GM18873 (cell line): ENCODE results near the gene SPATC1L.
"Not testable (repeated sequence)": the region's sequence is repeated elsewhere in the genome, so short reads cannot be mapped to it uniquely, and the experiment has no call there.

Experiments
- ATAC-seq: cut with Tn5 transposase; IDR thresholded peaks from one replicate; pipeline ENCODE4 v1.9.1; 2021; ENCODE audit warnings: mild to moderate bottlenecking, moderate library complexity, moderate number of reproducible peaks; ENCODE audit not compliant: unreplicated experiment, low FRiP score

SPATC1L gene

DNA sequence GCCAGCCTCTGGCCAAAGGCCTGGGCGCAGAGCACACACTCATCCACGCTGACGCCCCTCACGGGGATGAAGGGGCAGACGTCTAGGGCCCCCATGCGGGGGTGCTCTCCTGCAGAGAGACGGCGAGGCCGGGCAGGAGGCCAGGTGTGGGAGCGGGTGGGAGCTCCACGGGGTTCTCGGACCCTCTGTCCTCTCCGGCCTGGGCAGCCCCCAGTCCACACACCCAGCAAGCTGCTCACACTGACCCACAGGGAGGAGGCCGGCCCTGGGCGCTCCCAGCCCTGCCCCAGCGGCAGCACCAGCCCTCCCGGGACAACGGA lies 31.4 kb downstream of the SPATC1L start:
- no peak for ATAC-seq

DNA sequence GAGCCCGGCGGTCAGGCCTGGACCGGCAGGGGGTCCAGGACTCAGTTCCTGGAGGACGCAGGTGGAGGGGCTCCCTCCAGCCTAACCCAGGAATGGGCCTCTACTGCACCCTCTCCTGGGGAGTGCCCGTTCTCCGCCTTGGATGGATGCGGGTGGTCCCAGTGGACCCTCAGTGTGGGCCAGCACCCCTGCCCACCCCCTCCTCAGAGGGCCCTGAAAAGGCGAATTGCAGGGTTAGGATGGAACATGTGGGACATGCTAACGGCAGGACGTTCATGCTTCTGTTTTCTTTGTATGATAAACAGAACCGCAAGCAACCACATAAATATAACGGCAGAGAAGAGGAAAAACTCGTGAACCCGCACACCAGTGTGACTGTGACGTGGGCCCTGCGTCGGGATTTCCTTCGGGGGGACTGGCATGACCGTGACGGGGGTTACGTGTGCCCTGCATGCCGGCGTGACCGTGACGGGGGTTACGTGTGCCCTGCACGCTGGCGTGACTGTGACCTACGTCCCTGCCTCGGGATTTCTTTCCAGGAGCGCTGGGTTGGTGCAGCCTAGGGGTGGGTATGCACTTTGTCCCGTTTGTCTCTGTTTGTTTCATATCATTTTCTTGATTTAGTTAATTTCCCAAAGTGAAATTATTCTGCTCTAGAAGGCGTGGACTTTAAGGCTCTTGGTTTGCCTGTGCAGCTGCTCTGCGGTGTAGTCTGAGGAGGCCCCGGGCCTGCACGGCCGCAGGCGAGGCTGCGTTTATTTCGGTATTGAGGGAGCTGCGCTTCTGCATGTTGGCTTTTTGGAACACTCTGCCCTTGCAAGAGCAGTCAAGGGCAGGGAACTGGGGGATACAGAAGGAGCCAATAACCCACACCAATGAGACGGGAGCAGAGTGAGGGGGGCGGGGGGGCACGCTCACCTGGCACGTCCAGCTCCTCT lies 32.0 kb downstream of the SPATC1L start:
- no peak for ATAC-seq

DNA sequence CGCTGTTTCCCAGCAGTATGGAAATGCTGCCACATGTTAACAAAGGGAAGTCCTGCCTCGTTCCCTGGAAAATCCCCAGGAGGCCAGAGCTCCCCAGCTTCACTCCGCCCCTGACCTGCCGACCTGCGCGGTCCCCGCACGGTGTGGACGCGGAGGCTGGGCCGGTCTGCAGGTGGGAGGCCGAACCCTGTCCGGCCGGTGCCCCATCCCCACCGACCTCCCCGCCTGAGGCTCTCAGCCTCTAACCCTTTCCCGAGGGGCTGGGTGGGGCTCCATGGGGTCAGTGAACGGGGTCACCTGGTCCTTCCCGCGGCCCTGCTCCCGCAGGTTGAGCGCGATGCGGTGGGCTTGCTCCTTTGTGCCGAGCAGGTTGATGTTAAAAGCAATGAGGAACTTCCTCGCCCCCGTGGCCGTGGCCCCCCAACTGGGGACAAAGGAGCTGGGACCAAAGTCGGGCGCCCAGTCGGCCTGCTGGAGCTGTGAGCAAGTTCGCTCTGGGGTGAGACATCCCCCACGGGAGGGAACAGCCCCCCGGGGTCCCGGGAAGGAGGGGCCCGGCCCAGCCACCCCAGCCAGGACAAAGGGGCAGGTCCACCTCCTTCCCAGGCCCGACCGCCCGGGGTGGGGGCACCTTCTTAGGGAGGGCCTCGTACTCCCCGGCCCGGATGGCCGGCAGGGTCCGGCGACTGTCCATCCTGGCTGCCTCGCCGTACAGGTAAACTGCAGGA lies 32.8 kb downstream of the SPATC1L start:
- no peak for ATAC-seq

DNA sequence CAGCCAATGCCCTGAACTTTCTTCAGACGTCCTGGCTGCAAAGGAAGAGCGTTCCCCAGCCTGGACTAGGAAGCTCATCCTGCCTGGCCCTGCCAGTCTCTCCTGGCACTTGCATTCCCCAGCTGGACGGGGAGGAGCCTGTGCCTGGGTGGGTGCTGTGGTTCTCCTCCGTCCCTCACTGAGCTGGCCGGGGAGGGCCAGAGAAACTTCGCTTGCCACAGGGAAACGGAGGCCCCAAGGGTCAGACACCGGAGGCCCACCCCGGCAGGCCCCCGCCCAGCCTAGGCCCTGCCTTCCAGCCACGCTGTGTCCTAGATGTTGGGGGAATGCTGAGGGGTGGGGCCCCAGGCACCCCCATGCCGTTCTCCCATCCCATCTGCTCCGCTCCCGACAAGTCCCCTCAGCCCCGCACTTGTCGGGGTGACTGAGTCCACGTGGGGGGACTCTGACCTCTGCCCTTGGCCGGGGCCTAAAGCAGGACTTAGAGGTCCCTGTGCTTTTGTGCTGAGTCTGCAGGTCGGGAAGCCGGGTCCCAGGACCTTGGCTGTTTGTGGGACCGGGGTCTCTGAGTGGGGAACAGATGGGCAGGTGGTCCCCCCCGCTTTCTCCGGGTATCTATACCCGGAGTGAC lies 33.7 kb downstream of the SPATC1L start:
- no peak for ATAC-seq

DNA sequence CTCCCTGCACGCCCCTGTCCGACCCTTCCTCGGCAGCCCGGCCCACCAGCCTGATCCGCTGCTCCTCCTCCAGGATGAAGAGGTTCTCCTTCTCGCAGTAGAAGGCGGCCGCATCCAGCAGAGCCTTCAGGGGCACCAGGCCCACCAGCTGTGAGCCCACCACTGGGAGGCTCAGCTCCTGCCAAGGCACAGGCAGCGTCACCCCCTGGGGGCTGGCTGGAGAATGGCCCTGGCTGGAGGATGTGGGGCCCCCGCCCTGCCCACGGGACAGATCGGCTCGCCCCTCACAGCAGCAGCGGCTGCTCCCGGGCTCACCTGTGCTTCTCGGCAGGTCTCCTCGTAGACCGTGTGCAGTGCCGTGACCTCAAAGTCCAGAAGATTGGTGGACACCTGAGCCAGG lies 34.2 kb downstream of the SPATC1L start:
- no peak for ATAC-seq

DNA sequence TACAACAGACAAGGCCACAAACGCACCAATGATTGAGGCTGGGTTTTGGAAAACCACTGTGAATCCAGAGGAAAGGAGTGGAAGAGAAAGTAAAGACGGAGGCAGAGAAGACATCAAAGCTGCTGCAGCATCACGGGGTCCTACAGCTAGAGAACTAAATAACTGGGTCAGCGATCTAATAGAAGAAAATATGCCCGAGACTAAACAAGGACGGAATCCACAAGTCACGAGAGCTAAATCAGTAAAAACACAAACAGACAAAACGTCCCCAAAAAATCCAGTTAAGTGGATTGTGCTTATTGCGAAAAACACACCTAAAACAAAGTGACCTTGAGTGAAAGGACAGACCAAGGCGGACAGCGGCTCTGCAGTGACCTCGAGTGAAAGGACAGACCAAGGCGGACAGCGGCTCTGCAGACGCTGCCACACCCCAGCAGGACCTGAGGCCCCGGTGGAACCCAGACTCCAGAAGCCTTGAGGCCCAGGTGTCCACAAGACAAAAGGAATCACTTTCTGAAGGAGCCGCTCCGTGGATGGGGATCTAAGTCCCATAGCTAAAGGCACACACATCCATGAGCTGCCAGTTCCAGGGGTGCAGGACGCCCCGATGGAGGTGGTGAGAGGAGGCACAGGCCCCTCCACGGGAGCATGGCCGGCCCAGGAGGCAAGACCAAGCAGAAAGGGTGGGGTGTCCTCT lies 34.9 kb downstream of the SPATC1L start:
- no peak for ATAC-seq

DNA sequence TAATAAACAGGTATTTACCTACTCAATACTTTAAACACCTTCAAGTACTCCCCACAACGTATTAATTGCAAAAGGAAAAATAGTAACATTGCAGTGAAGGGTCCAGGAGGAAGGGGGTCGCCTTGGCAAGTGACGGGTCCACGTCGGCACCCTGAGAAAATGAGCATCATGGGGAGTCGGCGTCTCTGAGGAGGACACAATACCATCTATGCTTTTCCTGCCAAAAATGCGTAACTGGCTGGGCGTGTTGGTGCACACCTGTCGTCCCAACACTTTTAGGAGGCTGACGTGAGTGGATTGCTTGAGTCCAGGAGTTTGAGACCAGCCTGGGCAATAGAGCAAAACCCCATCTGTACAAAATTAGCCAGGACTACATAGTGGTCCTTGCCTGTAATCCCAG lies 36.2 kb downstream of the SPATC1L start:
- no peak for ATAC-seq

DNA sequence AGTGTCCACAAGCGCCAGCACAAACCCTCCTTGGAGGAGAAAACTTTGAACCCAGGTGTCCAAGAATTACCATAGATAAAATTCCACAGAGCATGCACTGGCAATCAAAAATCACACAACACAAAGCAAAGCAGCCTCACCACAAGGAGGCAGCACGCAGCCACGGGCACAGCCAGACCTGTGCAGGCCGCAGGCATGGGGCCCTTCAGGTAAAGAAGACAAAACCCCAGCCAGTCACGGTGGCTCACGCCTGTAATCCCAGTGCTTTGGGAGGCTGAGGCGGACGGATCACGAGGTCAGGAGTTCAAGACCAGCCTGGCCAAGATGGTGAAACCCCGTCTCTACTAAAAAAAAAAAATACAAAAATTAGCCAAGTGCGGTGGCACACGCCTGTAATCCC lies 36.8 kb downstream of the SPATC1L start:
- ATAC-seq = not testable (repeated sequence)

DNA sequence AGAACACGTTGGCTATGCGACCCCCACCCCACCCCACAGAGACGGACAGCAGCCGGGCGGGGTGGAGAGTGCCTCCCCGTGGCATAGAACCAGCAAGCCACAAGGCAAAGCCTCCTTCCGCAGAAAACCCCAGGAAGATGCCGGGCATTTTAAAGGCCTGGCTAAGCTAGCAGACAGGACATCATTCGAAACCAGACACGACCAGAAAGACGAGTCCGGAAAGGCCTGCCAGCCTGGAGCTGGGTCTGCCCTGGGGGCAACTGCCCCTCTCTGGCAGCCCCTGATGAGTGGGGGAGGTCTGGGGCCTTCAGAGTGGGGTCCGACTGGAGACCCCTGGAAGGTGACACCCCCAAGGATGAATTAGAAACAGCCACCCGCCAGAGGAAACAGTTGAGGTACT lies 37.4 kb downstream of the SPATC1L start:
- no peak for ATAC-seq

DNA sequence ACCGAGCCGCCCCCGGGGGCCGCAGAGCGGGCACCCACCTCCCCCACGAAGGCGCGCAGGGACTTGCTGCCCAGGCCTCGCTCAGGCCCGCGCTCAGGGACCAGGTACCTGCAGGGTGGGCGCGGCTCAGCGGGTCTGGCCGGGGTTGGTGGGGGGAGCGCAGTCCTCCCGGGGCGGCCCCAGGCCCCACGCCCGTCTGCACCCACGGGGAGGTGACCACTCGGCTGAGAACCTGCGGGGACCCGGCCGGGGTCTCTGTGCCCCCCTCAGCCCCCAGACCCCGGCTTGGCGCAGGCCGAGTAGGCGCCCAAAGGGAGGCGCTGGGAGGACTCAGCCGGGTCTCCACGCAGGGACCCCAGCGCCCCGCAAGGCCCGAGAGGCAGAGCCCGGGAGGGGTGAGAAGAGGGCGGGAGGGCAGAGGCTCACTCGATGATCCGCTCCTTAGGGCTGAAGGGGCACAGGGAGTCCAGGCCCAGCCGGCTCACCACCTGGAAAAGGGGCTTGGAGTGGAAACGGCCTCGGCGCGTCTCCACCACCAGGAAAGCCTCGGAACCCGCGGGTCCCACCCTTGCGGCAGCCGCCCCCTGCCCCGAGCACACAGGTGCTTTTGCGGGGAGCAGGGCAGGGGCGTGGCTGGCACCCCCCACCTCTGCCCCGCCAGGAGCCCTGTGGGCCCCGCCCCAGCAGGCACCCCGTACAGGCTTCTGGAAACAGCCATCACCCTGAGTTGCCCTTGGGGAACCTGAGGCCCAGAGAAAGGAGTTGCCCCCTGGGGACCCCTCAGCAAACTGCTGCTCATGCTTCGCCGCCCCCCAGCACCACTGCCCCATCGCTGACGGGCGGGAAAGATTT lies 38.2 kb downstream of the SPATC1L start:
- ATAC-seq = no peak

DNA sequence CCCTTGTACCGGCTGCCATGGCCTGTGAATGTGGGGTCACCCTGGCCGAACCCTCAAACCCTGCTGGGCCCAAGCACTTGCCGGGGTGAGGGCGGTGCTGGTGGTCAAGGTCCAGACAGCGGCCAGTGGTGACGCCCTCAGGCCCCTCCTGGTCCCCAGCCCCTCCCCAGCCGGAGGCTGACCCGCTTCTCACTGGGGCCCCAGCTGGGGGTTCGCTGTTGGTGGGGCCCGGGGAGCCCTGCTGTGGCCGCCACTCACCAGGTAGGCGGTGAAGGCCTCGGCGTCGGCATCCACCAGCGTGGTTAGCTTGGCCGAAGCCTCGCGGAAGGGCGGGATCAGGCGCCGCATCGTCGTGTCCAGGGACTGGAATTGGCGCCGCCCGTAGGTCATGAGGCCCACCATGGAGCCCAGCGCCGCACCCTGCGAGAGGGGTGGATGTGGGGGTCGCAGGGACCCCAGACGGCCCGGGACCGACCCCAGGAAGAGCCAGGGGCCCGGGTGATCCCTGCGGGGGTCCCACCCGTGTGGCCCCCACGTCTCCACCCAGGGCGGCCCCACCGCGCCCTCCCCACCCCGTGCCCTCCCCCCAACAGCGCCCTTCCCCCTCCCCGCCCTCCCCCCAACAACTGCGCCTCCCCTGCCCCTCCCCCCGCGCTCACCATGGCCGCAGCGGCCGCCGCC lies 39.0 kb downstream of the SPATC1L start:
- ATAC-seq = no peak

DNA sequence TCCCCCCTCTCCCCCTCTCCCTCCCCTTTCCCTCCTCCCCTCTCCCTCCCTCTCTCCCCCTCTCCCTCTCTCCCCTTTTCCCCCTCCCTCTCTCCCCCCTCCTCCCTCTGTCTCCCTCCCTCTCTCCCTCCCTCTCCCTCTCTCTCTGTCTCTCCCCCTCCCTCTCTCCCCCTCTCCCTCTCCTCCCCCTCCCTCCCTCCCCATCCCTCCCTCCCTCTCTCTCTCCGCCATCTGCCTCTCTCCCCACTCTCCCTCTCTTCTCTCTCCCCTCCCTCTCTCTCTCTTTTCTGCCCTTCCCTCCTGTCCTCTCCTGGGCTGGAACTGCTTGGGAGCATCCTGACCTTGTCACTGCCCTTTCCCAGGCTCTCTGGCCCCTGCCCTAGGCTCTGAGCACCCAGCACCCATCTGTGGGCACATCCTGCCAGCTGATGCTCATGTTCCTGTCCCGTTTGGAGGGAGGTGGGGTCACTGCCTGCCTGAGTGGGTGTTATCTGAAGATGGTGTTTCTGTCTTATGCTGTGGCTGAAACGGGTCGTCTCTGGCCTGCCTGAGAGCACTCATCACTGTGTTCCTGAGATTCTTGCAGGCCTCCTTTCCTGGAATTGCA lies 39.7 kb downstream of the SPATC1L start:
- ATAC-seq = no peak

DNA sequence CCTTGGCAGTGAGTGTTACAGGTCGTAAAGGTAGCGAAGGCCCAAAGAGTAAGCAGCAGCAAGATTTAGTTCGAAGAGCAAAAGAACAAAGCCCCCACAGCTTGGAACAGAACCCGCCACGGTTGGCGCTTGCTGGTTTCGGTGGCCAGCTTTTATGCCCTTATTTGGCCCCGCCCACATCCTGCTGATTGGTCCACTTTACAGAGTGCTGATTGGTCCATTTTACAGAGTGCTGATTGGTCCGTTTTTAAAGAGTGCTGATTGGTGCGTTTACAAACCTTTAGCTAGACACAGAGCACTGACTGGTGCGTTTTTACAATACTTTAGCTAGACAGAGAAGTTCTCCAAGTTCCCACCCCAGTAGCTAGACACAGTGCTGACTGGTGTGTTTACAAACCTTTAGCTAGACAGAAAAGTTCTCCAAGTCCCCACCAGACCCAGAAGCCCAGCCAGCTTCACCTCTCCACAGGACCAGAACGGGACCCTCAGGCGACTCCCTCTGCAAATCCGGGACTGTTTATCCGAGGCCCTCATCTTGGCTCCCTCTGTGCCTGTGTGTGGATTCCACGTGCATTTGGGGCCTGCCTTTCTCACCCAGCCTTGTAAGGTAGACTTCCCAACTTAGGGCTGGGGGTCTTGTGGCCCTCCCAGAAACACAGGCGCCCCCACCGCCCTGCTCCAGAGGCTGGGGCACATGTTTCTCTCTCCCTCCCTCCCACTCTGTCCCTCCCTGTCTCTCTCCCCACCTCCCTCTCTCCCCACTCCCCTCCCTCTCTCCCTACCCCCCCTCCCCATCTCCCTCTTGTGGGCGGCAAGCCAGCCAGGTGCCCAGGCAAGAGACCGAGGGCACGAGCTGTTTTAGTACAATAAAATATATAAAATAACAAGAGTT lies 41.4 kb downstream of the SPATC1L start:
- no peak for ATAC-seq

DNA sequence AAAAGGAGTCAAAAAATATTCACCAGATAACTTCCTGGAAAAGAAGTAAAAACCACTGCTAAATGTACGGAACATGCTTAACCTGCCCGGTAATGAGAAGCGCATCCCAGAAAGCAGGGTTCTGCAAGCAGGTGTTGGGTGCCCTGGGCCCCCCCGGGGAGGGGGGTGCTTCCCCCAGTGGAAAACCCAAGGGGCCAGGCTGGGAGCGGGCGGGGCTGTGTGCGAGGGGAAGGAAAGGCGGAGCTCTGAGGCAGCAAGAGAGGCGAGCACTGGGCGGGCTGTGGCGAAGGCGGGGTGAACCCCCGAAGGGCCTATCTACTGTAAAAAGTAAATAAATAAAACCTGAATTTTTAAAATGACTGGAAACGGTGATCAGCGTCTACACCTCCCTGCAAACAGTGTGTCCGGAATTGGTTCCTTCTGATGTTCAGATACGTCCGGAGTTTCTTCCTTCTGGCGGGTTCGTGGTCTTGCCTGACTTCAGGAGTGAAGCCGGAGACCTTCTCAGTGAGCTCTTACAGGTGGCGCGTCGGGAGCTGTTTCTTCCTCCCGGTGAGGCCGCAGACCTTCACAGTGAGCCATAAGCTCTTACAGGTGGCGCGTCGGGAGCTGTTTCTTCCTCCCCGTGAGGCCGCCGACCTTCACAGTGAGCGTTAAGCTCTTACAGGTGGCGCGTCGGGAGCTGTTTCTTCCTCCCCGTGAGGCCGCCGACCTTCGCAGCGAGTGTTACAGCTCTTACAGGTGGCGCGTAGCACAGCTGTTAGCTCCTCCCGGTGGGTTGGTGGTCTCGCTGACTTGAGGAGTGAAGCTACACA lies 42.3 kb downstream of the SPATC1L start:
- no peak for ATAC-seq

DNA sequence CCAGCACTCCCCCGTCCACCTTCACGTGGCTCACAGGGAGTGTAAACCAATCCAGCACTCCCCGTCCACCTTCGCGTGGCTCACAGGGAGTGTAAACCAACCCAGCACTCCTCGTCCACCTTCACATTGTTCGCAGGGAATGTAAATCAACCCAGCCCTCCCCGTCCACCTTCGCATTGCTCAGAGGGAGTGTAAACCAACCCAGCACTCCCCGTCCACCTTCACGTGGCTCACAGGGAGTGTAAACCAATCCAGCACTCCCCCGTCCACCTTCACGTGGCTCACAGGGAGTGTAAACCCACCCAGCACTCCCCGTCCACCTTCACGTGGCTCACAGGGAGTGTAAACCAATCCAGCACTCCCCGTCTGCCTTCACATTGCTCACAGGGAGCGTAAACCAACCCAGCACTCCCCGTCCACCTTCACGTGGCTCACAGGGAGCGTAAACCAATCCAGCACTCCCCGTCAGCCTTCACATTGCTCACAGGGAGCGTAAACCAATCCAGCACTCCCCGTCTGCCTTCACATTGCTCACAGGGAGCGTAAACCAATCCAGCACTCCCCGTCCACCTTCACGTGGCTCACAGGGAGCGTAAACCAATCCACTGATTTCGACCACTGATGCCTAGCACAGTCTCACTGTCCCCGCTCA lies 43.8 kb downstream of the SPATC1L start:
- not testable (repeated sequence) for ATAC-seq

DNA sequence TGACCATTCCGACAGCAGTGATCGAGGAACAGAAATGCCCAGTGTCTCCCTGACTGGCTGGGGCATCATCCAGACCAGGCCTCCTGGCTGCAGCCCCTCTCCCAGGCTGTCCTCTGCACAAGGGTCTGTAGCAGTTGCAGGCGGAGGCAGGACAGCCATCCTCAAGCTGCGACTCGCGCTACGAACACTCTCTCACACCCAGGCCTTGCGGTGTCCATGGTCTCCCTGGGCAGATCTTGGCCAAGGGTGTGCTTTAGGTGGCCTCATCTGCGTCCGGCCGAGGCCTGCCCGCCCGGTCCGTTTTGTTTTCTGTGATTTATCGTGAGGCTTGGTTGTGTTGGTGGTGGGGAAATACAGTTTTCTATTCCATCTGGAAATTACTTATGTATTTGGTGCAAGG lies 44.6 kb downstream of the SPATC1L start:
- ATAC-seq = no peak
